OCI-LY3 (cell line): ENCODE results near the gene SSR4.

Source experiments
- H2AFZ ChIP-seq: fragments of 200-600, 300-600 bp; shearing (Covaris generic); 2 replicates; pipeline ENCODE4 v1.6.0; 2014; ENCODE audit warnings: antibody characterized with exemption, low read depth, low read length
- H3K27ac ChIP-seq: fragments of 200-600, 300-600 bp; sonication (generic); 2 replicates; pipeline ENCODE4 v1.5.1; 2014; ENCODE audit warnings: mild to moderate bottlenecking, low read length, moderate library complexity, mixed read lengths
- H3K27me3 ChIP-seq: fragments of 200-600, 300-600 bp; sonication (generic); 2 replicates; pipeline ENCODE4 v1.6.1; 2014; ENCODE audit warnings: low read depth, low read length, mixed read lengths
- H3K36me3 ChIP-seq: fragments of 200-600, 300-600 bp; sonication (generic); replicated peaks from 2 replicates; pipeline ENCODE3; 2014; ENCODE audit warnings: low read depth, low read length, mixed read lengths
- H3K4me1 ChIP-seq: fragments of 300-600, 200-600 bp; sonication (generic); 2 replicates; pipeline ENCODE4 v1.6.1; 2014; ENCODE audit warnings: low read length, mixed read lengths
- H3K4me2 ChIP-seq: fragments of 200-600, 300-600 bp; sonication (generic); 2 replicates; pipeline ENCODE4 v1.6.1; 2014; ENCODE audit warnings: low read length, mixed read lengths
- H3K4me3 ChIP-seq: fragments of 300-600, 200-600 bp; sonication (generic); 2 replicates; pipeline ENCODE4 v1.5.1; 2014; ENCODE audit warnings: antibody characterized with exemption, mild to moderate bottlenecking, low read length, moderate library complexity
- H3K79me2 ChIP-seq: fragments of 300-600, 200-600 bp; shearing (Covaris generic); 2 replicates; pipeline ENCODE4 v1.6.1; 2014; ENCODE audit warnings: mild to moderate bottlenecking, low read length, mixed read lengths
- H3K9ac ChIP-seq: fragments of 300-600, 200-600 bp; shearing (Covaris generic); 2 replicates; pipeline ENCODE4 v1.6.0; 2014; ENCODE audit warnings: mild to moderate bottlenecking, low read length, moderate library complexity
- H3K9me3 ChIP-seq: fragments of 200-600, 300-600 bp; shearing (Covaris generic); 2 replicates; pipeline ENCODE4 v1.6.1; 2014; ENCODE audit warnings: low read length, mixed read lengths; ENCODE audit not compliant: insufficient read depth
- H4K20me1 ChIP-seq: fragments of 200-600, 300-600 bp; sonication (generic); 2 replicates; pipeline ENCODE4 v1.6.1; 2016; ENCODE audit warnings: low read length, mixed read lengths; ENCODE audit not compliant: insufficient read depth
- CTCF ChIP-seq: fragments of 200-600, 300-600 bp; sonication (generic); IDR thresholded peaks from 2 replicates; pipeline ENCODE4 v1.5.1; 2014; ENCODE audit warnings: antibody characterized with exemption, low read length, low read depth
- EZH2phosphoT487 ChIP-seq: fragments of 200-600 bp; shearing (Covaris generic); IDR thresholded peaks from 2 replicates; pipeline ENCODE4 v1.6.1; 2018; ENCODE audit warnings: antibody characterized with exemption, mixed run types, low read depth

SSR4 gene

GRCh38 chrX:153769865-153770600, 24.4 kb upstream of the SSR4 start:
- H3K9ac ChIP-seq: no peak overlapping the region
- H3K79me2 ChIP-seq: no peaks in the 10 kb centered on the region
- H3K4me2 ChIP-seq: no peak overlapping the region
- no peaks in the 10 kb centered on the region for H3K36me3 ChIP-seq
- no peak overlapping the region for H3K4me3 ChIP-seq
- H3K9me3 ChIP-seq: no peaks in the 10 kb centered on the region
- no peak overlapping the region for H3K27ac ChIP-seq
- no peak overlapping the region for H2AFZ ChIP-seq
- peaks cover 8% of the 10 kb centered on the region; the same call in 1 of the 2 replicates for H3K4me1 ChIP-seq
- no peaks in the 10 kb centered on the region for H4K20me1 ChIP-seq
- H3K27me3 ChIP-seq: no peaks in the 10 kb centered on the region
- TF ChIP-seq CTCF (no peak), EZH2phosphoT487 (no peak)

GRCh38 chrX:153770601-153771414, 23.7 kb upstream of the SSR4 start:
- H3K9me3 ChIP-seq: no peaks in the 10 kb centered on the region
- no peak overlapping the region for H3K4me3 ChIP-seq
- H3K4me2 ChIP-seq: no peak overlapping the region
- no peaks in the 10 kb centered on the region for H3K36me3 ChIP-seq
- H3K27me3 ChIP-seq: no peaks in the 10 kb centered on the region
- no peak overlapping the region for H2AFZ ChIP-seq
- H3K27ac ChIP-seq: no peak overlapping the region
- H3K79me2 ChIP-seq: no peaks in the 10 kb centered on the region
- peaks cover 8% of the 10 kb centered on the region; the same call in 1 of the 2 replicates for H3K4me1 ChIP-seq
- no peaks in the 10 kb centered on the region for H4K20me1 ChIP-seq
- H3K9ac ChIP-seq: no peak overlapping the region
- TF ChIP-seq CTCF: no peak
- no peak for TF ChIP-seq EZH2phosphoT487

GRCh38 chrX:153771415-153772315, 22.8 kb upstream of the SSR4 start:
- H3K27me3 ChIP-seq: no peaks in the 10 kb centered on the region
- H3K9me3 ChIP-seq: no peaks in the 10 kb centered on the region
- no peak overlapping the region for H3K4me2 ChIP-seq
- H3K27ac ChIP-seq: no peak overlapping the region
- H4K20me1 ChIP-seq: no peaks in the 10 kb centered on the region
- H3K79me2 ChIP-seq: no peaks in the 10 kb centered on the region
- no peak overlapping the region for H3K4me3 ChIP-seq
- H3K4me1 ChIP-seq: no peaks in the 10 kb centered on the region
- no peak overlapping the region for H3K9ac ChIP-seq
- TF ChIP-seq EZH2phosphoT487: no peak
- no peak for TF ChIP-seq CTCF
- no peak overlapping the region for H2AFZ ChIP-seq
- H3K36me3 ChIP-seq: no peaks in the 10 kb centered on the region
